HG03196 (cell line): Measurements from ENCODE around the gene IFNL3.

Experiments
- ATAC-seq: cut with Tn5 transposase; IDR thresholded peaks from one replicate; pipeline ENCODE4 v1.9.1; 2021; ENCODE audit not compliant: unreplicated experiment

The IFNL3 gene

DNA sequence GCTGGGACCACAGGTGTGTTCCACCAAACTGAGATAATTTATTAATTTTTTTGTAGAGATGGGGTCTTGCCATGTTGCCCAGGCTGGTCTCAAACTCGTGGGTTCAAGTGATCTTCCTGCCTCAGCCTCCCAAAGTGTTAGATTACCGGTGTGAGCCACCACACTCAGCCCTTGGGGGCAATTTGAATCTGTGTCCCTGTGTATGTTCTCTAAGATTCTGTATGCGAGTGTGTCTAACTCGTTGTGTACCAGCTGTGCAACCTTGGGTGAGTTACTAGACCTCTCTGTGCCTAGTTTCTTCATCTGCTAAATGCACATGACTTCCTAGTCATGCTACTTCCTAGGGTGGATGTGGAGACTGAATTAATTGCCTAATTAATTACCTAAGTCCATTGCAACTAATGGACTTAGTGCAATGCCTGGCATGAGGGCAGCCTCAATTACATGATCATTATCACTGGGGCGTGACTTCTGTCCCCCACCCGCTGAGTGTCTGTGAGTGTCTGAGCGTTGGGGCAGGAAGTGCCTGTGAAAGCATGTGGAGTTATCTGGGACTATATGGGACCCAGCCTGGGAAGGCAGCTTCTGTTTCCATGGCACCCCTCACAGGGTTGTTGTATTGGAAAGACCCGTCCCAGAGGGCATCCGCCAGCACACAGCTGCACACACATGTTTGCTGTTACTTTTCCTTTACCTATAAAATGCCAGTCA is 49.8 kb downstream of the IFNL3 start:
- no peak for ATAC-seq

DNA sequence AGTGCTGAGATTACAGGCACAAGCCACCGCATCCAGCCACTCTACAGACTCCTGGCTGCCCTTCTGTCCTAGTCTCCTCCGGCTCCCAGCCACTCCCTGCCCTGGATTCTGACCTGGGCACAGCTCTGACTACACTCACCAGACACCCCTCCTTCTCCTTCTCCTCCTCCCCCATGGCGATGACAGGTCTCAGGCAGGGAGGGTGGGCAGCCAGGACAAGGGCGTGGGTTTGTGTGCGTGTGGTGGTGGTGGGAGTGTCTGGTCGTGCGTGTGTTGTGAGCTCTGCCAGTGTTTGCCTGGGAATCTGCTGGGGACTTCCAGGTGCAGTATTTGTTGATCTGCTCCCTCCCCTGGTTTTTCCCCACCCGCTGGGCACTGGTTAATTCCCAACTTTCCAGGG is 51.0 kb downstream of the IFNL3 start:
- no peak for ATAC-seq
